VCaP (cell line): ENCODE results near the gene TENM4.

Experiments used
- H3K27ac ChIP-seq: fragments of 450-650 bp; 2 replicates; pipeline ENCODE4 v1.5.1; 2017
- TF ChIP-seq, protein P1 (sequence below): fragments of 450-650 bp; conservative IDR thresholded peaks from 2 replicates; pipeline ENCODE4 v1.5.1; 2017; ENCODE audit warnings: mild to moderate bottlenecking, moderate library complexity

TENM4 gene

DNA sequence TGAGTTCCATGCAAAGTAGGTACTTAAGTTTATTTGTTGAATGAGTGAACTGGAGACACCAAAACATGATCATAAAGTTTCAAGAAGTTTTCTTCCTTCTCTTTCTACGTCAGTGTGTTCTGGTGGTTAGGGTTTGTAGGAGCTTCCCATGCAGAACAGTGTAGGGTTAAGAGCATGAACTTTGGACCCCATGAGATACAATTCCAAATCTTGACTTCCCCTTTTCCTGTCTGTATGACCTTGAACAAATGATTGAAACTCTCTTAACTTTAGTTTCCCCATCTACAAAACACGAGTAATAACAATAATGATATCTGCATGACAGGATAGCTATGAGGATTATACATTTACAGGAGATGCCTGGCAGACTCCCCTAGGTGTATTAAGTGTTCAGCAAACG is 41.0 kb upstream of the TENM4 start:
- no peak overlapping the region for H3K27ac ChIP-seq
- TF ChIP-seq, protein P1, sequence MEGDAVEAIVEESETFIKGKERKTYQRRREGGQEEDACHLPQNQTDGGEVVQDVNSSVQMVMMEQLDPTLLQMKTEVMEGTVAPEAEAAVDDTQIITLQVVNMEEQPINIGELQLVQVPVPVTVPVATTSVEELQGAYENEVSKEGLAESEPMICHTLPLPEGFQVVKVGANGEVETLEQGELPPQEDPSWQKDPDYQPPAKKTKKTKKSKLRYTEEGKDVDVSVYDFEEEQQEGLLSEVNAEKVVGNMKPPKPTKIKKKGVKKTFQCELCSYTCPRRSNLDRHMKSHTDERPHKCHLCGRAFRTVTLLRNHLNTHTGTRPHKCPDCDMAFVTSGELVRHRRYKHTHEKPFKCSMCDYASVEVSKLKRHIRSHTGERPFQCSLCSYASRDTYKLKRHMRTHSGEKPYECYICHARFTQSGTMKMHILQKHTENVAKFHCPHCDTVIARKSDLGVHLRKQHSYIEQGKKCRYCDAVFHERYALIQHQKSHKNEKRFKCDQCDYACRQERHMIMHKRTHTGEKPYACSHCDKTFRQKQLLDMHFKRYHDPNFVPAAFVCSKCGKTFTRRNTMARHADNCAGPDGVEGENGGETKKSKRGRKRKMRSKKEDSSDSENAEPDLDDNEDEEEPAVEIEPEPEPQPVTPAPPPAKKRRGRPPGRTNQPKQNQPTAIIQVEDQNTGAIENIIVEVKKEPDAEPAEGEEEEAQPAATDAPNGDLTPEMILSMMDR: no peak

GRCh38 chr11:79480864-79481263 is 40.0 kb upstream of the TENM4 start:
- no peak overlapping the region for H3K27ac ChIP-seq
- TF ChIP-seq, protein P1: no peak

DNA sequence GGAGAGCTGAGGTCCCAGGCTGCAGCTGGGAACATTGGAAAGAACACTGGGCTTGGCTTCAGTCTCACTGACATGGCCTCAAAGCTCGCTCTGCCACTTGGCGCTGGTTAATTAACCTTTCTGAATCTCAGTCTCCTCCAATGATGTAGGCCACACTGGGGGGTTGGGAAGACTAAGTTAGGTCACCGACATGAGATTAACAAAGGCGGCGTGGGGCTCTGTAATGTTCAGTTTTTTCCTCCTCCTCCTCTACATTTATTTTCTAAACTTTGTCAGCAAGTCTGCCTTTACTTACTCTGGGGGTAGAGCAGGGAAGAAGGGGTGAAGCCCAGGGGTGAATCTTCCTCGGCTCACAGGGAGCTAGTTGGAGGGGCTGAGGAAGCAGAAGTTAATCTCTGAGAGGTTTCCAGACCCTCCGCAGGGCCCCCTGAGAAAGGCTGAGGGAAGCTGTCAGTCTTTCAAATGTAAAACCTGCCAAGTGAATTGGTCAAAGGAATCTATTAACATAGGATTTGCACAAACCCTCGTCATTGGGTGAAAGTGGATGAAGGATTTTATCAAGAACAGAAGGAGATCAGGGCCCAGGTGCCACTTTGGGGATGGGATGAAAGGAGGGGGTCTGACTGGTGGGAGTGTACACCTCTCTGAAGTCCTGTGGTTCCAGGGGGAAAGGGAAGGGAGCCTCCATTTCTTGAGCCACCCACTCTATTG is 32.1 kb upstream of the TENM4 start:
- TF ChIP-seq, protein P1: no peak
- H3K27ac ChIP-seq: no peak overlapping the region

- peak overlapping the region; percentile 39 for H3K27ac ChIP-seq
- TF ChIP-seq, protein P1: no peak; the same call in 1 of the 2 replicates
Measured at GRCh38 chr11:79471071-79471844, 30.4 kb upstream of the TENM4 start.

- H3K27ac ChIP-seq: peak overlapping the region; percentile 39
- TF ChIP-seq, protein P1: no peak
Measured at GRCh38 chr11:79470161-79470560, 29.3 kb upstream of the TENM4 start.

DNA sequence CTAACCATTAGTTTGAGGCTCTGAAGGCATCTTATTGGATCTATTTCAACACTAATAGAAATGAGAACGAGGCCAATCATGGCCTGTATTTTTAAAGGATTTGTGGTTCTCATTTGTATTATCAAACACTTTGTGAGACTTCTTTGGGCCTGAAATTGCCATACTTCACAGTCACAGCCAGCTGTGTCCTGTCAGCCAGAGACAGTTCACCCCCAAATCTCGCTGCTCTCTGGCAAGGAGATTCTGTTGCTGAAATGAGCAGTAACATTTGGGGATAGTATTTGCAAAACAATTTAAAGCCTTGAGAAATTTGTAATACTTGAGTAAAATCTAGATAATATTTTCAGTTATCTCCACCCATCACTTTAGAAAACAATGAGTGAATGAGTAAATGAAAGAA is 26.9 kb upstream of the TENM4 start:
- no peak overlapping the region for H3K27ac ChIP-seq
- TF ChIP-seq, protein P1: no peak

DNA sequence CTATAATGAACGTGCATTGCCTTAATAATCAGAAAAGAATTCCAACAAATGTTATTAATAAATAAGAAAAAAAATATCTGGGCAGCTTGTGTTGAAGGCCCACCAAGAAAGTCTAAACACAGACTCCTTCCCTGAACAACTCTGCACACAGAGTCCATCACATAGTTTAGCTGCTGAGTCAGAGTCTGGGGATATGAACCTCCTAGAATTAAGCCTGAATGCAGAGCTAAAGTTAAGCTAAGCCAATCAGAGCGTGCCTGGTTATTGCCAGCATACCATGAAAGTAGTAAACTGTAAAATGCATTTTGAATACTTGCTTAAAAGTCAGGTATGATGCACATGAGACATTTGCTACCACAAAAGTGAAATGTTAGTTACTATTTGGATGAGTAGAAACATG is 25.6 kb upstream of the TENM4 start:
- TF ChIP-seq, protein P1: no peak
- H3K27ac ChIP-seq: no peak overlapping the region
